Lung (tissue), 12 donors: ENCODE results near the gene ISM1. TPM values are rescaled to one million over a fixed set of nuclear protein-coding genes. Genes with fewer than 3 reads are reported as not detected.

ENCODE experiments used
- ATAC-seq: fragments of 200-7000 bp; cut with Tn5 transposase; one replicate; pipeline ENCODE4 v1.9.1; 2020; ENCODE audit warnings: moderate number of reproducible peaks; ENCODE audit not compliant: insufficient read depth, low FRiP score
- DNase-seq, 3 donors: peaks; one replicate each; pipeline ENCODE4 v3.0.0-alpha.2; 2013 to 2017
- H3K27ac ChIP-seq, 2 donors: one replicate each; pipeline ENCODE4 v1.5.1; 2013; ENCODE audit warnings: mild to moderate bottlenecking in 2 of 2, moderate library complexity in 2 of 2, control low read depth in 1 of 2, inconsistent platforms in 1 of 2, low read depth in 1 of 2, low read length in 1 of 2
- H3K27me3 ChIP-seq, 3 donors: one replicate each; pipeline ENCODE4 v1.5.1; 2013; ENCODE audit warnings: low read length in 2 of 3; ENCODE audit not compliant: control insufficient read depth in 3 of 3, insufficient read depth in 3 of 3
- H3K36me3 ChIP-seq, 4 donors: one replicate each; pipeline ENCODE4 v1.5.1; 2013; ENCODE audit warnings: low read length in 4 of 4, mild to moderate bottlenecking in 1 of 4, moderate library complexity in 1 of 4; ENCODE audit not compliant: control insufficient read depth in 4 of 4, insufficient read depth in 4 of 4
- H3K4me1 ChIP-seq, 5 donors: one replicate each; pipeline ENCODE4 v1.5.1; 2013; ENCODE audit warnings: low read length in 5 of 5, mild to moderate bottlenecking in 2 of 5, moderate library complexity in 1 of 5; ENCODE audit not compliant: control insufficient read depth in 5 of 5, insufficient read depth in 5 of 5
- H3K4me3 ChIP-seq: one replicate; pipeline ENCODE4 v1.5.1; 2013; ENCODE audit warnings: mild to moderate bottlenecking, control low read depth, moderate library complexity
- H3K9ac ChIP-seq, 2 donors: one replicate each; pipeline ENCODE4 v1.5.1; 2013; ENCODE audit warnings: low read length in 2 of 2, control low read depth in 1 of 2; ENCODE audit not compliant: insufficient read depth in 1 of 2
- H3K9me3 ChIP-seq, 4 donors: one replicate each; pipeline ENCODE4 v1.5.1; 2013; ENCODE audit warnings: low read length in 3 of 4, mild to moderate bottlenecking in 1 of 4, moderate library complexity in 1 of 4; ENCODE audit not compliant: control insufficient read depth in 4 of 4, insufficient read depth in 3 of 4
- CTCF ChIP-seq: IDR thresholded peaks from 2 replicates; pipeline ENCODE4 v1.5.1; 2012; ENCODE audit warnings: mild to moderate bottlenecking; ENCODE audit errors: control extremely low read depth, extremely low read depth
- WGBS, 2 donors: extraction: QIAGEN DNeasy Blood & Tissue Kit; methylation state at CpG; one replicate each; pipeline ENCODE4 v1.1.7; 2013; 5-methylcytosine and 5-hydroxymethylcytosine counted together
- polyA plus RNA-seq, 2 donors: library from polyadenylated mRNA; stranded (reverse); fragments of 200-250 nt; gene quantifications; one replicate each; pipeline ENCODE4 v1.2.1, GENCODE V29; 2013
- total RNA-seq, 2 donors: library from RNA; depleted of rRNA in 1 of 2; stranded (reverse); fragments of >200 nt in 1 of 2; gene quantifications; one replicate each; pipeline ENCODE4 v1.2.1, GENCODE V29; 2014 to 2021
- donor health status: control.
- donor health status: control.
- donor health status: Bipolar disorder and iron deficiency.
- donor health status: healthy.
- donor health status: DM: yes; HTN: yes; CAD: no.

The ISM1 gene
- total and polyA plus RNA-seq, 4 donors, result 1.6 to 13.6 (median 2.9) TPM

- Histone ChIP-seq H3K36me3 (no peaks in the 10 kb centered on the region), H3K27ac (no peak overlapping the region), H3K9me3 (no peaks in the 10 kb centered on the region), H3K4me3 (no peak overlapping the region), H3K27me3 (no peaks in the 10 kb centered on the region), H3K9ac (no peak overlapping the region), H3K4me1 (peaks cover 0 to 19% (median 11%) of the 10 kb centered on the region in 5 donors)
- TF ChIP-seq CTCF, result no peak
- no peak for ATAC-seq
- WGBS, 2 donors, result 62 to 72% methylated on average over 2 of the region's 2 CpGs
- no peak for DNase-seq
Measured at GRCh38 chr20:13333036-13333435, 112.0 kb downstream of the ISM1 start.

GRCh38 chr20:13333793-13334192, 112.7 kb downstream of the ISM1 start:
- Histone ChIP-seq H3K36me3 (no peaks in the 10 kb centered on the region), H3K27me3 (no peaks in the 10 kb centered on the region), H3K9ac (no peak overlapping the region), H3K4me3 (no peak overlapping the region), H3K4me1 (peaks cover 0 to 19% (median 11%) of the 10 kb centered on the region in 5 donors), H3K27ac (no peak overlapping the region), H3K9me3 (no peaks in the 10 kb centered on the region)
- TF ChIP-seq CTCF, result no peak
- ATAC-seq (no peak), DNase-seq (peak; percentile 71 to 96 (median 96))
- WGBS, 2 donors, result 33 to 65% methylated on average over 3 of the region's 3 CpGs

- Histone ChIP-seq H3K27me3 (no peaks in the 10 kb centered on the region), H3K9ac (no peak overlapping the region), H3K27ac (no peak overlapping the region), H3K36me3 (no peaks in the 10 kb centered on the region), H3K9me3 (no peaks in the 10 kb centered on the region), H3K4me3 (no peak overlapping the region), H3K4me1 (peaks cover 0 to 24% (median 15%) of the 10 kb centered on the region in 5 donors)
- 89 to 91% methylated on average over 4 of the region's 4 CpGs for WGBS, 2 donors
- DNase-seq, result no peak
- ATAC-seq, result no peak
- no peak for TF ChIP-seq CTCF
Measured at GRCh38 chr20:13336308-13337089, 115.4 kb downstream of the ISM1 start.
